ENCODE measurements around the gene ASPA.
"Not testable (repeated sequence)": the region's sequence is repeated elsewhere in the genome, so short reads cannot be mapped to it uniquely, and the experiment has no call there.

The ASPA gene

GRCh38 chr17:3513305-3514035, 37.7 kb downstream of the ASPA start:
- H3K27me3 ChIP-seq (replicated peaks in 2 of 5; ENCODE audit: control insufficient read depth in 4 of 5, insufficient read depth in 5 of 5, low read length in 4 of 5) = peaks cover 0 to 3% (median 0%) of the 10 kb centered on the region in 5 experiments
- DNase-seq = no peak
- ChIA-PET POLR2A (no interaction called here), CTCF (no interaction called here)
- no peaks in the 10 kb centered on the region for H3K36me3 ChIP-seq (ENCODE audit: control insufficient read depth in 4 of 4, insufficient read depth in 4 of 4, low read length in 3 of 4)
- no peaks in the 10 kb centered on the region for H3K9me3 ChIP-seq (ENCODE audit: control extremely low read depth in 1 of 5, control insufficient read depth in 4 of 5, insufficient read depth in 2 of 5, low read depth in 1 of 5, low read length in 4 of 5)
- H3K4me3 ChIP-seq (ENCODE audit: control insufficient read depth in 1 of 7, extremely low read depth in 1 of 7, insufficient read depth in 4 of 7, low read depth in 2 of 7, low read length in 6 of 7) = no peak overlapping the region
- no peak overlapping the region for H3K27ac ChIP-seq (ENCODE audit: insufficient read depth in 1 of 2, low read depth in 1 of 2, low read length in 2 of 2, poor library complexity in 1 of 2, severe bottlenecking in 2 of 2)
- peaks cover 0 to 4% (median 2%) of the 10 kb centered on the region in 4 experiments for H3K4me1 ChIP-seq (ENCODE audit: control extremely low read depth in 1 of 4, control insufficient read depth in 4 of 4, insufficient read depth in 4 of 4, low read length in 3 of 4)
- WGBS (ENCODE audit: insufficient coverage) = 98% methylated on average over 15 of the region's 23 CpGs

- DNase-seq; CTCF ChIA-PET; H3K4me1 ChIP-seq (ENCODE audit: control extremely low read depth in 1 of 4, control insufficient read depth in 4 of 4, insufficient read depth in 4 of 4, low read length in 3 of 4); POLR2A ChIA-PET; H3K4me3 ChIP-seq (ENCODE audit: control insufficient read depth in 1 of 7, extremely low read depth in 1 of 7, insufficient read depth in 4 of 7, low read depth in 2 of 7, low read length in 6 of 7); H3K9me3 ChIP-seq (ENCODE audit: control extremely low read depth in 1 of 5, control insufficient read depth in 4 of 5, insufficient read depth in 2 of 5, low read depth in 1 of 5, low read length in 4 of 5); H3K36me3 ChIP-seq (ENCODE audit: control insufficient read depth in 4 of 4, insufficient read depth in 4 of 4, low read length in 3 of 4); H3K27ac ChIP-seq (ENCODE audit: insufficient read depth in 1 of 2, low read depth in 1 of 2, low read length in 2 of 2, poor library complexity in 1 of 2, severe bottlenecking in 2 of 2); H3K27me3 ChIP-seq (replicated peaks in 2 of 5; ENCODE audit: control insufficient read depth in 4 of 5, insufficient read depth in 5 of 5, low read length in 4 of 5): not testable (repeated sequence)
- WGBS (ENCODE audit: insufficient coverage) = 96% methylated on average over 10 of the region's 11 CpGs
Observed at GRCh38 chr17:3514167-3514566, 38.4 kb downstream of the ASPA start.

GRCh38 chr17:3514873-3515272, 39.1 kb downstream of the ASPA start:
- Histone ChIP-seq H3K4me1 (ENCODE audit: control extremely low read depth in 1 of 4, control insufficient read depth in 4 of 4, insufficient read depth in 4 of 4, low read length in 3 of 4) (peaks cover 0 to 4% (median 2%) of the 10 kb centered on the region in 4 experiments), H3K27ac (ENCODE audit: insufficient read depth in 1 of 2, low read depth in 1 of 2, low read length in 2 of 2, poor library complexity in 1 of 2, severe bottlenecking in 2 of 2) (no peak overlapping the region), H3K4me3 (ENCODE audit: control insufficient read depth in 1 of 7, extremely low read depth in 1 of 7, insufficient read depth in 4 of 7, low read depth in 2 of 7, low read length in 6 of 7) (no peak overlapping the region), H3K27me3 (replicated peaks in 2 of 5; ENCODE audit: control insufficient read depth in 4 of 5, insufficient read depth in 5 of 5, low read length in 4 of 5) (peaks cover 0 to 3% (median 0%) of the 10 kb centered on the region in 5 experiments), H3K9me3 (ENCODE audit: control extremely low read depth in 1 of 5, control insufficient read depth in 4 of 5, insufficient read depth in 2 of 5, low read depth in 1 of 5, low read length in 4 of 5) (no peaks in the 10 kb centered on the region), H3K36me3 (ENCODE audit: control insufficient read depth in 4 of 4, insufficient read depth in 4 of 4, low read length in 3 of 4) (no peaks in the 10 kb centered on the region)
- ChIA-PET CTCF (no interaction called here), POLR2A (no interaction called here)
- no peak for DNase-seq
- 77% methylated on average over 9 of the region's 9 CpGs for WGBS (ENCODE audit: insufficient coverage)

- H3K4me1 ChIP-seq (ENCODE audit: control extremely low read depth in 1 of 4, control insufficient read depth in 4 of 4, insufficient read depth in 4 of 4, low read length in 3 of 4); H3K36me3 ChIP-seq (ENCODE audit: control insufficient read depth in 4 of 4, insufficient read depth in 4 of 4, low read length in 3 of 4); H3K27ac ChIP-seq (ENCODE audit: insufficient read depth in 1 of 2, low read depth in 1 of 2, low read length in 2 of 2, poor library complexity in 1 of 2, severe bottlenecking in 2 of 2); DNase-seq; H3K4me3 ChIP-seq (ENCODE audit: control insufficient read depth in 1 of 7, extremely low read depth in 1 of 7, insufficient read depth in 4 of 7, low read depth in 2 of 7, low read length in 6 of 7); H3K9me3 ChIP-seq (ENCODE audit: control extremely low read depth in 1 of 5, control insufficient read depth in 4 of 5, insufficient read depth in 2 of 5, low read depth in 1 of 5, low read length in 4 of 5); POLR2A ChIA-PET; H3K27me3 ChIP-seq (replicated peaks in 2 of 5; ENCODE audit: control insufficient read depth in 4 of 5, insufficient read depth in 5 of 5, low read length in 4 of 5); CTCF ChIA-PET: not testable (repeated sequence)
- 97% methylated on average over 4 of the region's 4 CpGs for whole genome bisulfite sequencing (ENCODE audit: insufficient coverage)
Observed at GRCh38 chr17:3519472-3519871, 43.7 kb downstream of the ASPA start.

GRCh38 chr17:3524024-3524423, 48.2 kb downstream of the ASPA start:
- WGBS (ENCODE audit: insufficient coverage) = 97% methylated on average over 13 of the region's 13 CpGs
- Histone ChIP-seq H3K4me1 (ENCODE audit: control extremely low read depth in 1 of 4, control insufficient read depth in 4 of 4, insufficient read depth in 4 of 4, low read length in 3 of 4) (no peaks in the 10 kb centered on the region), H3K9me3 (ENCODE audit: control extremely low read depth in 1 of 5, control insufficient read depth in 4 of 5, insufficient read depth in 2 of 5, low read depth in 1 of 5, low read length in 4 of 5) (no peaks in the 10 kb centered on the region), H3K36me3 (ENCODE audit: control insufficient read depth in 4 of 4, insufficient read depth in 4 of 4, low read length in 3 of 4) (no peaks in the 10 kb centered on the region), H3K4me3 (ENCODE audit: control insufficient read depth in 1 of 7, extremely low read depth in 1 of 7, insufficient read depth in 4 of 7, low read depth in 2 of 7, low read length in 6 of 7) (no peak overlapping the region), H3K27ac (ENCODE audit: insufficient read depth in 1 of 2, low read depth in 1 of 2, low read length in 2 of 2, poor library complexity in 1 of 2, severe bottlenecking in 2 of 2) (no peak overlapping the region), H3K27me3 (replicated peaks in 2 of 5; ENCODE audit: control insufficient read depth in 4 of 5, insufficient read depth in 5 of 5, low read length in 4 of 5) (no peaks in the 10 kb centered on the region)
- POLR2A ChIA-PET = no interaction called here
- DNase-seq = no peak
- CTCF ChIA-PET = no interaction called here

GRCh38 chr17:3526491-3526890, 50.7 kb downstream of the ASPA start:
- Histone ChIP-seq H3K4me3 (ENCODE audit: control insufficient read depth in 1 of 7, extremely low read depth in 1 of 7, insufficient read depth in 4 of 7, low read depth in 2 of 7, low read length in 6 of 7) (no peak overlapping the region), H3K27me3 (replicated peaks in 2 of 5; ENCODE audit: control insufficient read depth in 4 of 5, insufficient read depth in 5 of 5, low read length in 4 of 5) (no peaks in the 10 kb centered on the region), H3K27ac (ENCODE audit: insufficient read depth in 1 of 2, low read depth in 1 of 2, low read length in 2 of 2, poor library complexity in 1 of 2, severe bottlenecking in 2 of 2) (no peak overlapping the region), H3K36me3 (ENCODE audit: control insufficient read depth in 4 of 4, insufficient read depth in 4 of 4, low read length in 3 of 4) (no peaks in the 10 kb centered on the region), H3K4me1 (ENCODE audit: control extremely low read depth in 1 of 4, control insufficient read depth in 4 of 4, insufficient read depth in 4 of 4, low read length in 3 of 4) (no peaks in the 10 kb centered on the region), H3K9me3 (ENCODE audit: control extremely low read depth in 1 of 5, control insufficient read depth in 4 of 5, insufficient read depth in 2 of 5, low read depth in 1 of 5, low read length in 4 of 5) (no peaks in the 10 kb centered on the region)
- DNase-seq = no peak
- ChIA-PET CTCF (no interaction called here), POLR2A (no interaction called here)
- 98% methylated on average over 11 of the region's 12 CpGs for WGBS (ENCODE audit: insufficient coverage)

- H3K4me3 ChIP-seq (ENCODE audit: control insufficient read depth in 1 of 7, extremely low read depth in 1 of 7, insufficient read depth in 4 of 7, low read depth in 2 of 7, low read length in 6 of 7) = no peak overlapping the region
- ChIA-PET POLR2A (no interaction called here), CTCF (no interaction called here)
- WGBS (ENCODE audit: insufficient coverage) = 77% methylated on average over 9 of the region's 10 CpGs
- no peak overlapping the region for H3K27ac ChIP-seq (ENCODE audit: insufficient read depth in 1 of 2, low read depth in 1 of 2, low read length in 2 of 2, poor library complexity in 1 of 2, severe bottlenecking in 2 of 2)
- H3K27me3 ChIP-seq (replicated peaks in 2 of 5; ENCODE audit: control insufficient read depth in 4 of 5, insufficient read depth in 5 of 5, low read length in 4 of 5) = no peaks in the 10 kb centered on the region
- no peaks in the 10 kb centered on the region for H3K9me3 ChIP-seq (ENCODE audit: control extremely low read depth in 1 of 5, control insufficient read depth in 4 of 5, insufficient read depth in 2 of 5, low read depth in 1 of 5, low read length in 4 of 5)
- H3K4me1 ChIP-seq (ENCODE audit: control extremely low read depth in 1 of 4, control insufficient read depth in 4 of 4, insufficient read depth in 4 of 4, low read length in 3 of 4) = no peaks in the 10 kb centered on the region
- no peaks in the 10 kb centered on the region for H3K36me3 ChIP-seq (ENCODE audit: control insufficient read depth in 4 of 4, insufficient read depth in 4 of 4, low read length in 3 of 4)
- DNase-seq = no peak
Observed at GRCh38 chr17:3526971-3527370, 51.2 kb downstream of the ASPA start.
